Panc1 (cell line): Measurements from ENCODE around the gene IL17REL. TPM values are rescaled to one million over a fixed set of nuclear protein-coding genes. Genes with fewer than 3 reads are reported as not detected.

ENCODE experiments used
- ATAC-seq: fragments of 200-7000 bp; cut with Tn5 transposase; 2 replicates; pipeline ENCODE4 v1.9.1; 2020; ENCODE audit warnings: mild to moderate bottlenecking, moderate library complexity
- BruUV-seq: library from RNA; stranded (reverse); fragments of 400-500 nt; replicated peaks from 2 replicates; lab custom pipeline; 2021; lab: Mats Ljungman, UMichigan
- CTCF ChIA-PET: fragments of 300-600 bp; sonication (Branson Sonifier 250); formaldehyde crosslinking; loops from one replicate; lab custom pipeline; 2022; ENCODE audit warnings: antibody characterized with exemption; lab: Charles Lee
- POLR2A ChIA-PET: fragments of 300-600 bp; sonication (Branson Sonifier 250); formaldehyde crosslinking; loops from one replicate; lab custom pipeline; 2022; ENCODE audit warnings: antibody characterized with exemption; lab: Charles Lee
- DNase-seq: peaks from one replicate; pipeline ENCODE4 v3.0.0-alpha.2; 2010; ENCODE audit warnings: low read depth, low spot score
- H3K27ac ChIP-seq: 2 replicates; pipeline ENCODE4 v1.5.1; 2011; ENCODE audit warnings: mild to moderate bottlenecking, low read length, inconsistent platforms
- H3K27me3 ChIP-seq: fragments of 200-500 bp; sonication (Bioruptor generic); 2 replicates; pipeline ENCODE4 v1.6.0; 2014; ENCODE audit warnings: low read length, inconsistent platforms; ENCODE audit not compliant: control insufficient read depth, insufficient read depth
- H3K36me3 ChIP-seq: fragments of 200-500 bp; sonication (Bioruptor generic); 2 replicates; pipeline ENCODE4 v1.5.1; 2014; ENCODE audit warnings: inconsistent platforms, mild to moderate bottlenecking, low read length, moderate library complexity; ENCODE audit not compliant: control insufficient read depth, insufficient read depth
- H3K4me1 ChIP-seq: 2 replicates; pipeline ENCODE4 v1.5.1; 2011; ENCODE audit warnings: inconsistent platforms, mild to moderate bottlenecking, low read length, moderate library complexity; ENCODE audit not compliant: control insufficient read depth, insufficient read depth
- H3K4me3 ChIP-seq, 2 experiments: 2 replicates each; pipeline ENCODE4 v1.5.1; 2011 to 2012; ENCODE audit warnings: low read depth in 2 of 2, low read length in 2 of 2, mild to moderate bottlenecking in 2 of 2, inconsistent platforms in 1 of 2, moderate library complexity in 1 of 2
- H3K9me3 ChIP-seq: fragments of 200-500 bp; sonication (Bioruptor generic); 2 replicates; pipeline ENCODE4 v1.5.1; 2014; ENCODE audit warnings: low read depth, mild to moderate bottlenecking, inconsistent platforms, low read length, moderate library complexity; ENCODE audit not compliant: control insufficient read depth, insufficient read depth
- POLR2AphosphoS5 ChIP-seq: IDR thresholded peaks from 2 replicates; pipeline ENCODE4 v1.6.1; 2012; ENCODE audit warnings: mild to moderate bottlenecking, low read depth, low read length, moderate library complexity
- SIN3A ChIP-seq: IDR thresholded peaks from 2 replicates; pipeline ENCODE4 v1.6.1; 2012; ENCODE audit warnings: low read depth, mild to moderate bottlenecking, low read length, moderate library complexity, borderline replicate concordance; ENCODE audit not compliant: insufficient read depth
- TCF7L2 ChIP-seq: IDR thresholded peaks from 2 replicates; pipeline ENCODE4 v1.6.1; 2011; ENCODE audit warnings: mild to moderate bottlenecking, low read depth, low read length, inconsistent platforms
- in situ Hi-C: cut with HindIII; loops from 2 replicates; pipeline ENCODE4 v1.10.0; 2016; ENCODE audit warnings: low sequenced_read_pairs, low pct_unique_long_range_greater_than_20kb
- intact Hi-C: fragments of 100-400 bp; cut with micrococcal nuclease; formaldehyde crosslinking; loops from one replicate; pipeline ENCODE4 v1.10.0; 2022; ENCODE audit not compliant: unreplicated experiment
- total RNA-seq: library from RNA; stranded (reverse); gene quantifications from one replicate; pipeline ENCODE4 v1.2.1, GENCODE V29; 2021; ENCODE audit not compliant: unreplicated experiment
- TF ChIP-seq, protein P1 (sequence below): fragments of 450-650 bp; IDR thresholded peaks from 2 replicates; pipeline ENCODE4 v1.5.1; 2017; ENCODE audit warnings: mild to moderate bottlenecking
- TF ChIP-seq, protein P2 (sequence below), 2 experiments: IDR thresholded peaks; 2 replicates each; pipeline ENCODE4 v1.6.1; 2011 to 2012; ENCODE audit warnings: low read depth in 2 of 2, control low read depth in 1 of 2, low read length in 1 of 2, mild to moderate bottlenecking in 1 of 2, moderate library complexity in 1 of 2; ENCODE audit not compliant: insufficient read depth in 1 of 2

Gene IL17REL
- total RNA-seq, 1 experiment from 2014 or later = 0.82 TPM

DNA sequence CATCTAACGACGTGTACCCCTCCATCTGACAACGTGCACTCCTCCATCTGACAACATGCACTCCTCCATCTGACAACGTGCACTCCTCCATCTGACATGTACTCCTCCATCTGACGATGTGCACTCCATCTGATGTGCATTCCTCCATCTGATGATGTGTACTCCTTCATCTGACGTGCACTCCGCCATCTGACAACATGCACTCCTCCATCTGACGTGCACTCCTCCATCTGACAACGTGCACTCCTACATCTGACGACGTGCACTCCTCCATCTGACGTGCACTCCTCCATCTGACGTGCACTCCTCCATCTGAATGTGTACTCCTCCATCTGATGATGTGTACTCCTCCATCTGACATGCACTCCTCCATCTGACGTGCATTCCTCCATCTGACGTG is 8.0 kb upstream of the IL17REL start:
- in situ Hi-C loops (no loop called here), intact Hi-C loops (no loop called here)
- no TSS peak for BruUV-seq
- ChIA-PET CTCF (no interaction called here), POLR2A (no interaction called here)
- Histone ChIP-seq H3K27me3 (no peaks in the 10 kb centered on the region), H3K27ac (no peak overlapping the region), H3K4me3 (no peak overlapping the region), H3K4me1 (no peaks in the 10 kb centered on the region), H3K36me3 (no peaks in the 10 kb centered on the region), H3K9me3 (no peaks in the 10 kb centered on the region)
- TF ChIP-seq, protein P1, sequence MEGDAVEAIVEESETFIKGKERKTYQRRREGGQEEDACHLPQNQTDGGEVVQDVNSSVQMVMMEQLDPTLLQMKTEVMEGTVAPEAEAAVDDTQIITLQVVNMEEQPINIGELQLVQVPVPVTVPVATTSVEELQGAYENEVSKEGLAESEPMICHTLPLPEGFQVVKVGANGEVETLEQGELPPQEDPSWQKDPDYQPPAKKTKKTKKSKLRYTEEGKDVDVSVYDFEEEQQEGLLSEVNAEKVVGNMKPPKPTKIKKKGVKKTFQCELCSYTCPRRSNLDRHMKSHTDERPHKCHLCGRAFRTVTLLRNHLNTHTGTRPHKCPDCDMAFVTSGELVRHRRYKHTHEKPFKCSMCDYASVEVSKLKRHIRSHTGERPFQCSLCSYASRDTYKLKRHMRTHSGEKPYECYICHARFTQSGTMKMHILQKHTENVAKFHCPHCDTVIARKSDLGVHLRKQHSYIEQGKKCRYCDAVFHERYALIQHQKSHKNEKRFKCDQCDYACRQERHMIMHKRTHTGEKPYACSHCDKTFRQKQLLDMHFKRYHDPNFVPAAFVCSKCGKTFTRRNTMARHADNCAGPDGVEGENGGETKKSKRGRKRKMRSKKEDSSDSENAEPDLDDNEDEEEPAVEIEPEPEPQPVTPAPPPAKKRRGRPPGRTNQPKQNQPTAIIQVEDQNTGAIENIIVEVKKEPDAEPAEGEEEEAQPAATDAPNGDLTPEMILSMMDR = no peak
- TF ChIP-seq POLR2AphosphoS5 (no peak), TCF7L2 (no peak), SIN3A (no peak)
- TF ChIP-seq, protein P2, sequence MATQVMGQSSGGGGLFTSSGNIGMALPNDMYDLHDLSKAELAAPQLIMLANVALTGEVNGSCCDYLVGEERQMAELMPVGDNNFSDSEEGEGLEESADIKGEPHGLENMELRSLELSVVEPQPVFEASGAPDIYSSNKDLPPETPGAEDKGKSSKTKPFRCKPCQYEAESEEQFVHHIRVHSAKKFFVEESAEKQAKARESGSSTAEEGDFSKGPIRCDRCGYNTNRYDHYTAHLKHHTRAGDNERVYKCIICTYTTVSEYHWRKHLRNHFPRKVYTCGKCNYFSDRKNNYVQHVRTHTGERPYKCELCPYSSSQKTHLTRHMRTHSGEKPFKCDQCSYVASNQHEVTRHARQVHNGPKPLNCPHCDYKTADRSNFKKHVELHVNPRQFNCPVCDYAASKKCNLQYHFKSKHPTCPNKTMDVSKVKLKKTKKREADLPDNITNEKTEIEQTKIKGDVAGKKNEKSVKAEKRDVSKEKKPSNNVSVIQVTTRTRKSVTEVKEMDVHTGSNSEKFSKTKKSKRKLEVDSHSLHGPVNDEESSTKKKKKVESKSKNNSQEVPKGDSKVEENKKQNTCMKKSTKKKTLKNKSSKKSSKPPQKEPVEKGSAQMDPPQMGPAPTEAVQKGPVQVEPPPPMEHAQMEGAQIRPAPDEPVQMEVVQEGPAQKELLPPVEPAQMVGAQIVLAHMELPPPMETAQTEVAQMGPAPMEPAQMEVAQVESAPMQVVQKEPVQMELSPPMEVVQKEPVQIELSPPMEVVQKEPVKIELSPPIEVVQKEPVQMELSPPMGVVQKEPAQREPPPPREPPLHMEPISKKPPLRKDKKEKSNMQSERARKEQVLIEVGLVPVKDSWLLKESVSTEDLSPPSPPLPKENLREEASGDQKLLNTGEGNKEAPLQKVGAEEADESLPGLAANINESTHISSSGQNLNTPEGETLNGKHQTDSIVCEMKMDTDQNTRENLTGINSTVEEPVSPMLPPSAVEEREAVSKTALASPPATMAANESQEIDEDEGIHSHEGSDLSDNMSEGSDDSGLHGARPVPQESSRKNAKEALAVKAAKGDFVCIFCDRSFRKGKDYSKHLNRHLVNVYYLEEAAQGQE (IDR thresholded peaks at IDR 0.05; ENCODE audit: insufficient read depth in 1 of 2, low read depth in 2 of 2, low read length in 1 of 2) = no peak
- ATAC-seq = no peak
- no peak for DNase-seq

DNA sequence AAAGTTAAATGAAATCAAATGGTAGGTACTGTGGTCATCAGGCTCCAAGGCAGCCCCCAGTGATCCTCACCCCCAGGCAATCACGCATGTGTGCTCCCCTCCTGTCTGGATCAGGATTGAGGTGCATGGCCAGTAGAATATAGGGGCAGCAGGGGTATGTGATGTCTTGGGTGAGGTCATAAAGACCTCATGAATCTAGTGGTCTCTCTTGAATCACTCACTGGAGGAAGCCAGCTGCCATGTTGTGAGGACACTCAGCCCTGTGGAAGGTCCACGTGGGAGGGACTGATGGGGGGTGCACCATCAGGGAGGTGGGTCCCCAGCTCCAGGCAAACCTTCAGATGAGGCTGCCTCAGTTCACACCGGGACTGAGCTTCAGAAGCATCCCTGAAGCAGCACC is 6.8 kb upstream of the IL17REL start:
- no TSS peak for BruUV-seq
- H3K9me3 ChIP-seq = no peaks in the 10 kb centered on the region
- peaks cover 3% of the 10 kb centered on the region for H3K4me1 ChIP-seq
- no peak overlapping the region for H3K4me3 ChIP-seq
- no peak overlapping the region for H3K27ac ChIP-seq
- DNase-seq (no peak), ATAC-seq (no peak)
- TF ChIP-seq TCF7L2 (no peak), SIN3A (no peak), POLR2AphosphoS5 (no peak)
- TF ChIP-seq, protein P1 = no peak
- TF ChIP-seq, protein P2 (IDR thresholded peaks at IDR 0.05; ENCODE audit: insufficient read depth in 1 of 2, low read depth in 2 of 2, low read length in 1 of 2) = no peak
- no peaks in the 10 kb centered on the region for H3K27me3 ChIP-seq
- ChIA-PET CTCF (no interaction called here), POLR2A (no interaction called here)
- no peaks in the 10 kb centered on the region for H3K36me3 ChIP-seq
- intact Hi-C loops = no loop called here
- in situ Hi-C loops = no loop called here
